ENCODE measurements around the gene GLT8D1. TPM values are rescaled to one million over a fixed set of nuclear protein-coding genes. Genes with fewer than 3 reads are reported as not detected.

The GLT8D1 gene
- total and polyA plus RNA-seq, 2 of the 13 experiments (the other 11 are each of a cell fraction or from before 2014, with no cell fraction given): 110 to 121 TPM

DNA sequence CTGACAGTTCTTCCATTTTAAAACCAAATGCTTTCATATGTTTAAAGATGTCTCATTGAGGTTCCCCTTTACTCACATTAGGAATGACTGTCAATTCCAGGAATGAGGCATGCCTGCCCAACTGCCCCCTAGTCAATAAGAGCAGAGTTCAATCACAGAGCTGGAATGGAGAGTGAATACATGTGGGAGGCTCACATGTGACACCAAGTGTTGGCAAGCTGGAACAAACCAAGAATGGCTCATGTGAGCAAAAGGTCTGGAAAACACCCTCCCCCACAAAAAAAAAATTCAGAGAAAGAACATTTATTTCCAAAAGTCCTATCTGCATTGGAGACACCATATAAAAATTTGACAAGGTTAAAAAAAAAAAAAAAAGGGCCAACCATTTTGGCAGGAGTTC lies 23.6 kb downstream of the GLT8D1 start:
- FAIRE-seq: peak; percentile 95
- Histone ChIP-seq H3K9ac (ENCODE audit: insufficient read depth, low read depth, low read length) (no peak overlapping the region), H3K4me3 (replicated peaks in 1 of 3; ENCODE audit: insufficient read depth in 1 of 3, low read depth in 2 of 3, low read length in 3 of 3) (no peak overlapping the region), H2AFZ (ENCODE audit: low read length) (no peak overlapping the region), H3K27me3 (ENCODE audit: control insufficient read depth in 1 of 2, insufficient read depth in 2 of 2, low read length in 2 of 2) (no peaks in the 10 kb centered on the region; a peak in 1 of 5 replicates), H3K27ac (ENCODE audit: extremely low read length, insufficient read depth, low read length) (peak overlapping the region; percentile 70), H3K4me1 (ENCODE audit: insufficient read depth, low read length) (peaks cover 70% of the 10 kb centered on the region), H3K36me3 (replicated peaks in 1 of 2; ENCODE audit: control insufficient read depth in 1 of 2, insufficient read depth in 2 of 2, low read length in 2 of 2) (peaks cover 4 to 26% of the 10 kb centered on the region in 2 experiments), H3K4me2 (ENCODE audit: low read depth, low read length) (peak overlapping the region; percentile 45), H3K79me2 (ENCODE audit: insufficient read depth, low read length) (peaks cover 60% of the 10 kb centered on the region), H3K9me3 (ENCODE audit: low read length) (no peaks in the 10 kb centered on the region), H4K20me1 (ENCODE audit: insufficient read depth, low read length) (no peaks in the 10 kb centered on the region; the same call in 1 of the 2 replicates)
- peak; percentile 90 for DNase-seq (ENCODE audit: low spot score)
- ATAC-seq: peak; percentile 77
- ChIA-PET POLR2A (interaction anchor here (1.0 to 1.1 kb wide), 2 partner anchors 23 to 146 kb away, joined by 4 to 8 read pairs; partner anchors contain the start of genes GLT8D1, SPCS1 and UQCC5), CTCF (ENCODE audit: low intra/inter-chr PET ratio, low total read pairs) (interaction anchor here (1.2 kb wide), 1 partner anchor 210 kb away, joined by 3 read pairs; no protein-coding TSS in a partner anchor)
- in situ Hi-C loops (cut with HindIII; ENCODE audit: extremely low pct_ligation_motif_present, low pct_unique_long_range_greater_than_20kb) (loop anchor here (10.0 kb wide), 1 partner anchor 227 kb away; the partner anchor contains the start of genes NISCH and TNNC1), intact Hi-C loops (cut with micrococcal nuclease; ENCODE audit: unreplicated experiment) (loop anchor here (1.0 kb wide), 1 partner anchor 210 kb away; no protein-coding TSS in a partner anchor)
- no TSS peak for BruUV-seq (replicated peaks)
- TF ChIP-seq, protein P1, sequence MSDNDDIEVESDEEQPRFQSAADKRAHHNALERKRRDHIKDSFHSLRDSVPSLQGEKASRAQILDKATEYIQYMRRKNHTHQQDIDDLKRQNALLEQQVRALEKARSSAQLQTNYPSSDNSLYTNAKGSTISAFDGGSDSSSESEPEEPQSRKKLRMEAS (IDR thresholded peaks at IDR 0.05): peak; percentile 79
- TF ChIP-seq ZMAT3 (CRISPR knock-in tag; conservative IDR thresholded peaks at IDR 0.05): 0 out of 2 replicates have a peak, but pooled peaks have one; percentile 59
- TF ChIP-seq, protein P2, sequence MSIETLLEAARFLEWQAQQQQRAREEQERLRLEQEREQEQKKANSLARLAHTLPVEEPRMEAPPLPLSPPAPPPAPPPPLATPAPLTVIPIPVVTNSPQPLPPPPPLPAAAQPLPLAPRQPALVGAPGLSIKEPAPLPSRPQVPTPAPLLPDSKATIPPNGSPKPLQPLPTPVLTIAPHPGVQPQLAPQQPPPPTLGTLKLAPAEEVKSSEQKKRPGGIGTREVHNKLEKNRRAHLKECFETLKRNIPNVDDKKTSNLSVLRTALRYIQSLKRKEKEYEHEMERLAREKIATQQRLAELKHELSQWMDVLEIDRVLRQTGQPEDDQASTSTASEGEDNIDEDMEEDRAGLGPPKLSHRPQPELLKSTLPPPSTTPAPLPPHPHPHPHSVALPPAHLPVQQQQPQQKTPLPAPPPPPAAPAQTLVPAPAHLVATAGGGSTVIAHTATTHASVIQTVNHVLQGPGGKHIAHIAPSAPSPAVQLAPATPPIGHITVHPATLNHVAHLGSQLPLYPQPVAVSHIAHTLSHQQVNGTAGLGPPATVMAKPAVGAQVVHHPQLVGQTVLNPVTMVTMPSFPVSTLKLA (IDR thresholded peaks at IDR 0.05): peak; percentile 69
- no peak for TF ChIP-seq SOX6 (IDR thresholded peaks at IDR 0.05)
- TF ChIP-seq SOX6 (CRISPR knock-in tag; IDR thresholded peaks at IDR 0.05): peak; percentile 43; the same call in 1 of the 2 replicates
- TF ChIP-seq FOSL2 (CRISPR knock-in tag; IDR thresholded peaks at IDR 0.05): peak; percentile 64
- 0 out of 2 replicates have a peak, but pooled peaks have one; percentile 14 for TF ChIP-seq FOXJ3 (CRISPR knock-in tag; IDR thresholded peaks at IDR 0.05; ENCODE audit: borderline replicate concordance)
- TF ChIP-seq MIER3 (CRISPR knock-in tag; IDR thresholded peaks at IDR 0.05; ENCODE audit: borderline replicate concordance): peak; percentile 76; the same call in 1 of the 2 replicates
- TF ChIP-seq ZNF17 (CRISPR knock-in tag; IDR thresholded peaks at IDR 0.05): no peak
- peak; percentile 25 for TF ChIP-seq ASH2L (IDR thresholded peaks at IDR 0.05; ENCODE audit: insufficient read length, low read depth, low read length)
- no peak for TF ChIP-seq NFKB2 (CRISPR knock-in tag; IDR thresholded peaks at IDR 0.05; ENCODE audit: borderline replicate concordance)
- TF ChIP-seq TFE3 (CRISPR knock-in tag; IDR thresholded peaks at IDR 0.05): peak; percentile 75
- TF ChIP-seq MIXL1 (CRISPR knock-in tag; IDR thresholded peaks at IDR 0.05): peak; percentile 92
- TF ChIP-seq FOSL1 (CRISPR knock-in tag; IDR thresholded peaks at IDR 0.05; ENCODE audit: borderline replicate concordance): no peak
- peak; percentile 67 for TF ChIP-seq PATZ1 (CRISPR knock-in tag; IDR thresholded peaks at IDR 0.05)
- no peak for TF ChIP-seq NR0B2 (CRISPR knock-in tag; IDR thresholded peaks at IDR 0.05)
- TF ChIP-seq FOXK1 (CRISPR knock-in tag; IDR thresholded peaks at IDR 0.05; ENCODE audit: borderline replicate concordance, low read depth): peak; percentile 74; the same call in 1 of the 2 replicates
- TF ChIP-seq ZNF614 (CRISPR knock-in tag; IDR thresholded peaks at IDR 0.05; ENCODE audit: borderline replicate concordance): 0 out of 2 replicates have a peak, but pooled peaks have one; percentile 50
- TF ChIP-seq HOXA7 (CRISPR knock-in tag; IDR thresholded peaks at IDR 0.05): no peak
- TF ChIP-seq ERF (CRISPR knock-in tag; IDR thresholded peaks at IDR 0.05): peak; percentile 64; the same call in 1 of the 2 replicates

All from HepG2 (cell line).